B cell (primary cell): Measurements from ENCODE around the gene PYGO1. TPM values are rescaled to one million over a fixed set of nuclear protein-coding genes. Genes with fewer than 3 reads are reported as not detected.
A peak's percentile ranks its signal among the peaks of the same experiment; 100 is the strongest.

Experiments used
- ATAC-seq: fragments of 200-7000 bp; cut with Tn5 transposase; one replicate; pipeline ENCODE4 v1.10.0; 2021; ENCODE audit warnings: low read depth, mild to moderate bottlenecking, moderate number of reproducible peaks, moderate library complexity
- CTCF ChIA-PET: fragments of 350-600 bp; sonication (Branson Sonifier 250); formaldehyde crosslinking; loops from one replicate; lab custom pipeline; 2021; ENCODE audit warnings: antibody characterized with exemption, inconsistent platforms; lab: Charles Lee
- POLR2A ChIA-PET: fragments of 350-600 bp; sonication (Branson Sonifier 250); formaldehyde crosslinking; loops from one replicate; lab custom pipeline; 2021; ENCODE audit warnings: antibody characterized with exemption; lab: Charles Lee
- DNase-seq: peaks from one replicate; pipeline ENCODE4 v3.0.0; 2013
- H2AFZ ChIP-seq: 2 replicates; pipeline ENCODE4 v1.6.1; 2012; ENCODE audit warnings: mild to moderate bottlenecking, low read depth, low read length; ENCODE audit not compliant: insufficient read depth, poor library complexity, severe bottlenecking
- H3K27ac ChIP-seq, 2 donors: 1 replicate in 1 of 2; 2 replicates in 1 of 2; pipeline ENCODE4 v1.5.1; 2012 to 2013; ENCODE audit warnings: low read length in 2 of 2, mild to moderate bottlenecking in 2 of 2, moderate library complexity in 1 of 2
- H3K27me3 ChIP-seq, 4 experiments: fragments of 200-600 bp in 1 of 4; sonication (generic) in 1 of 4; replicated peaks in 1 of 4; 1 replicate in 2 of 4; 2 replicates in 2 of 4; pipeline versions ENCODE4 v1.6.1 to v1.7.0; 2013 to 2016; ENCODE audit warnings: low read length in 3 of 4, mild to moderate bottlenecking in 2 of 4, mixed read lengths in 1 of 4, moderate library complexity in 1 of 4; ENCODE audit not compliant: insufficient read depth in 4 of 4, control insufficient read depth in 3 of 4; ENCODE audit errors: control extremely low read depth in 1 of 4
- H3K36me3 ChIP-seq, 2 experiments: replicated peaks in 1 of 2; 1 replicate in 1 of 2; 2 replicates in 1 of 2; pipeline versions ENCODE4 v1.6.1 to v1.7.1; 2013; ENCODE audit warnings: low read length in 1 of 2; ENCODE audit not compliant: insufficient read depth in 2 of 2, control insufficient read depth in 1 of 2; ENCODE audit errors: control extremely low read depth in 1 of 2, extremely low read depth in 1 of 2
- H3K4me1 ChIP-seq, 2 donors: fragments of 200-600 bp in 1 of 2; sonication (generic) in 1 of 2; 1 replicate in 1 of 2; 2 replicates in 1 of 2; pipeline versions ENCODE4 v1.5.1 to v1.6.1; 2013 to 2017; ENCODE audit warnings: low read length in 2 of 2; ENCODE audit not compliant: control insufficient read depth in 2 of 2, insufficient read depth in 2 of 2
- H3K4me2 ChIP-seq: replicated peaks from 2 replicates; pipeline ENCODE3; 2012; ENCODE audit warnings: mild to moderate bottlenecking, low read depth, low read length; ENCODE audit not compliant: poor library complexity, severe bottlenecking
- H3K4me3 ChIP-seq, 5 experiments: fragments of 200-600 bp in 1 of 5; sonication (generic) in 1 of 5; 1 replicate in 3 of 5; 2 replicates in 2 of 5; pipeline versions ENCODE4 v1.5.1 to v1.7.0; 2011 to 2016; ENCODE audit warnings: low read length in 4 of 5, mild to moderate bottlenecking in 4 of 5, low read depth in 2 of 5, control low read depth in 1 of 5, moderate library complexity in 1 of 5; ENCODE audit not compliant: insufficient read depth in 1 of 5; ENCODE audit errors: control extremely low read depth in 1 of 5, extremely low read depth in 1 of 5
- H3K79me2 ChIP-seq: fragments of 200-600 bp; sonication (generic); one replicate; pipeline ENCODE4 v1.6.0; 2016; ENCODE audit warnings: low read length; ENCODE audit not compliant: control insufficient read depth, insufficient read depth
- H3K9ac ChIP-seq: fragments of 200-600 bp; sonication (generic); 2 replicates; pipeline ENCODE4 v1.6.1; 2017; ENCODE audit warnings: mild to moderate bottlenecking, low read length, moderate library complexity
- H3K9me3 ChIP-seq, 3 donors: one replicate each; pipeline versions ENCODE4 v1.6.1 to v1.7.1; 2013; ENCODE audit warnings: low read length in 2 of 3; ENCODE audit not compliant: control insufficient read depth in 2 of 3, insufficient read depth in 1 of 3; ENCODE audit errors: control extremely low read depth in 1 of 3
- H4K20me1 ChIP-seq: 2 replicates; pipeline ENCODE4 v1.6.0; 2012; ENCODE audit warnings: mild to moderate bottlenecking, low read length; ENCODE audit not compliant: insufficient read depth, control insufficient read depth, poor library complexity, severe bottlenecking
- H3K27ac Mint-ChIP-seq: one replicate; pipeline ENCODE4 v1.8.0; 2021; ENCODE audit warnings: mixed read lengths
- H3K27me3 Mint-ChIP-seq: one replicate; pipeline ENCODE4 v1.8.0; 2021; ENCODE audit warnings: mixed read lengths
- H3K4me1 Mint-ChIP-seq: one replicate; pipeline ENCODE4 v1.8.0; 2021; ENCODE audit warnings: mixed read lengths
- H3K4me3 Mint-ChIP-seq: one replicate; pipeline ENCODE4 v1.8.0; 2021; ENCODE audit warnings: mixed read lengths
- H3K9me3 Mint-ChIP-seq: one replicate; pipeline ENCODE4 v1.8.0; 2022; ENCODE audit warnings: mixed read lengths; ENCODE audit not compliant: insufficient read depth
- EZH2 ChIP-seq: IDR thresholded peaks from 2 replicates; pipeline ENCODE4 v1.6.1; 2012; ENCODE audit warnings: borderline replicate concordance, low read depth, mild to moderate bottlenecking, moderate library complexity, low read length; ENCODE audit not compliant: insufficient read depth, poor library complexity, severe bottlenecking
- WGBS: methylation state at CpG from one replicate; pipeline ENCODE4 v1.1.5; 2013; ENCODE audit warnings: missing lambda C conversion rate; ENCODE audit not compliant: insufficient coverage; 5-methylcytosine and 5-hydroxymethylcytosine counted together
- intact Hi-C: fragments of 100-400 bp; cut with micrococcal nuclease; formaldehyde crosslinking; loops from one replicate; pipeline ENCODE4 v1.10.0; 2022
- polyA minus RNA-seq: library from RNA; depleted of rRNA, polyadenylated mRNA; stranded (reverse); fragments of >200 nt; gene quantifications from 2 replicates; pipeline ENCODE4 v1.2.3, GENCODE V29; 2012
- polyA plus RNA-seq: library from polyadenylated mRNA; depleted of rRNA; stranded (reverse); fragments of >200 nt; gene quantifications from 2 replicates; pipeline ENCODE4 v1.2.3, GENCODE V29; 2012
- total RNA-seq, 2 donors: library from RNA; stranded (reverse); fragments of 120-200 nt in 1 of 2; gene quantifications; 1 replicate in 1 of 2; 2 replicates in 1 of 2; pipeline versions ENCODE4 v1.2.3 to v1.2.4, GENCODE V29; 2013 to 2022
- TF ChIP-seq, protein P1 (sequence below): fragments of 200-600 bp; IDR thresholded peaks from one replicate; pipeline ENCODE4 v1.8.0; 2022; ENCODE audit warnings: antibody characterized with exemption, mild to moderate bottlenecking

PYGO1 gene, protein sequence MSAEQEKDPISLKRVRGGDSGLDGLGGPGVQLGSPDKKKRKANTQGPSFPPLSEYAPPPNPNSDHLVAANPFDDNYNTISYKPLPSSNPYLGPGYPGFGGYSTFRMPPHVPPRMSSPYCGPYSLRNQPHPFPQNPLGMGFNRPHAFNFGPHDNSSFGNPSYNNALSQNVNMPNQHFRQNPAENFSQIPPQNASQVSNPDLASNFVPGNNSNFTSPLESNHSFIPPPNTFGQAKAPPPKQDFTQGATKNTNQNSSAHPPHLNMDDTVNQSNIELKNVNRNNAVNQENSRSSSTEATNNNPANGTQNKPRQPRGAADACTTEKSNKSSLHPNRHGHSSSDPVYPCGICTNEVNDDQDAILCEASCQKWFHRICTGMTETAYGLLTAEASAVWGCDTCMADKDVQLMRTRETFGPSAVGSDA
- total RNA-seq (0.02 TPM in 1 of 2 replicates, not detected in the other), polyA plus RNA-seq (not detected in 2 replicates), polyA minus RNA-seq (not detected in 2 replicates)
- 0.28 TPM for total RNA-seq (2013)

DNA sequence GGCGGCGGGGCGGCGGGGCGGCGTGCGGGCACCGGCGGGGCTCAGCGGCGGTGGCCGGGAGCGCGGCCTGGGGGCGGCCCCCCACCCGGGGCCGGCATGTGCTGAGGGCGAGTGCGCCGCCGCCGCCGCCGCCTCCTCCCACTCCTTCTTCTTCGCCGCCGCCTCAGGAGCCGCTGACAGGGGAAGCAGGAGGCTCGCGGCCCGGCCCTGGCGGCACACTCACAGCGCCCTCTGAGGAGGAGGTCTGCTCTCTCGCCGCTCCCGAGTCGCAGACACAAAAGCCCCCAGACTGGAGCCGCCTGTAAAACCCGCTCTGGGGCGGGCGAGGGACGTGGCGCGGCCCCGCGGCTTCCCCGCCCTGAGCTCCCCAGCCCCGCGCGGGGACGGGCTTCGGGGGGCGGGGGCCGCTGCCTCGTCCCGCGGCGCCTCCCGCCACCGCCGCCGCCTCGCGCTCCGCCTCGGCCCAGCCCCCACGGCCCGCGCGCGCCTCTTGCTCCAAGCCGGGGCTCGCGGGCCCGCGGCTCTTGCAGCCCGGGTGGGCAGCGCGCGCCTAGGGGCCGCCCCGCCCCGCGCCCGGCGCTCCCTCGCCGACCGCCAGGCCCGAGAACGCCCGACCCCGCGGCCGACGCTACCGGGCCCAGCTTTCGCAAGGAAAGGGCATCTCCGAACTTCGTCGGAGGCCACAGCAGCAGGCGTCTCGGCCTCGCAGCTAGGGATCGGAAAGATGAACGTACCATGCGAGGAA lies at the start of gene PYGO1:
Gene PYGO1, minus strand, starts transcription at position 276 of the 745 bp plus-strand sequence. CDS start 462 bp downstream, outside the sequence.
- POLR2A ChIA-PET, result no interaction called here
- H3K9me3 ChIP-seq, result peaks cover 0 to 11% (median 4%) of the 10 kb centered on the region in 3 donors
- H4K20me1 ChIP-seq, result no peaks in the 10 kb centered on the region
- intact Hi-C loops, result no loop called here
- ATAC-seq (peak; percentile 51), DNase-seq (peak; percentile 51)
- H3K4me1 ChIP-seq, result peaks cover 9 to 14% of the 10 kb centered on the region in 2 donors
- Mint-ChIP-seq H3K9me3 (no peaks in the 10 kb centered on the region), H3K4me1 (peaks cover 3% of the 10 kb centered on the region), H3K27ac (no peak within 1 kb of the TSS), H3K27me3 (peaks cover 39% of the 10 kb centered on the region), H3K4me3 (peak within 1 kb of the TSS; percentile 77)
- H3K4me2 ChIP-seq, result peak within 1 kb of the TSS; percentile 82
- CTCF ChIA-PET, result interaction anchor here (1.1 kb wide), 1 partner anchor 53 kb away, joined by 3 read pairs; no protein-coding TSS in a partner anchor
- peaks cover 2 to 42% (median 33%) of the 10 kb centered on the region in 4 experiments for H3K27me3 ChIP-seq
- H3K27ac ChIP-seq, result no peak within 1 kb of the TSS
- peak within 1 kb of the TSS in 3 of 5 experiments; percentile 40 to 53 (median 52) for H3K4me3 ChIP-seq
- H3K9ac ChIP-seq, result peak within 1 kb of the TSS; percentile 63
- 1% methylated on average over 100 of the region's 107 CpGs for WGBS
- peak within 1 kb of the TSS; percentile 68 for H2AFZ ChIP-seq
- no peaks in the 10 kb centered on the region for H3K36me3 ChIP-seq
- H3K79me2 ChIP-seq, result no peaks in the 10 kb centered on the region
- TF ChIP-seq, protein P1, sequence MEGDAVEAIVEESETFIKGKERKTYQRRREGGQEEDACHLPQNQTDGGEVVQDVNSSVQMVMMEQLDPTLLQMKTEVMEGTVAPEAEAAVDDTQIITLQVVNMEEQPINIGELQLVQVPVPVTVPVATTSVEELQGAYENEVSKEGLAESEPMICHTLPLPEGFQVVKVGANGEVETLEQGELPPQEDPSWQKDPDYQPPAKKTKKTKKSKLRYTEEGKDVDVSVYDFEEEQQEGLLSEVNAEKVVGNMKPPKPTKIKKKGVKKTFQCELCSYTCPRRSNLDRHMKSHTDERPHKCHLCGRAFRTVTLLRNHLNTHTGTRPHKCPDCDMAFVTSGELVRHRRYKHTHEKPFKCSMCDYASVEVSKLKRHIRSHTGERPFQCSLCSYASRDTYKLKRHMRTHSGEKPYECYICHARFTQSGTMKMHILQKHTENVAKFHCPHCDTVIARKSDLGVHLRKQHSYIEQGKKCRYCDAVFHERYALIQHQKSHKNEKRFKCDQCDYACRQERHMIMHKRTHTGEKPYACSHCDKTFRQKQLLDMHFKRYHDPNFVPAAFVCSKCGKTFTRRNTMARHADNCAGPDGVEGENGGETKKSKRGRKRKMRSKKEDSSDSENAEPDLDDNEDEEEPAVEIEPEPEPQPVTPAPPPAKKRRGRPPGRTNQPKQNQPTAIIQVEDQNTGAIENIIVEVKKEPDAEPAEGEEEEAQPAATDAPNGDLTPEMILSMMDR, result no peak
- TF ChIP-seq EZH2, result no peak
